Adrenal gland (tissue), 5 donors: ENCODE measurements around the gene ALX1.

Experiments
- POLR2A ChIP-seq, 2 donors: fragments of 450-650 bp; IDR thresholded peaks; one replicate each; pipeline ENCODE4 v1.6.1; 2017; ENCODE audit warnings: antibody characterized with exemption in 2 of 2, mild to moderate bottlenecking in 2 of 2, moderate library complexity in 1 of 2
- TF ChIP-seq, protein P1 (sequence below), 6 experiments: fragments of 450-650 bp in 4 of 6; fragments of 200-600 bp in 2 of 6; sonication (generic) in 1 of 6; IDR thresholded peaks; 1 replicate in 5 of 6; 2 replicates in 1 of 6; pipeline versions ENCODE4 v1.5.1 to v1.8.0; 2016 to 2021; ENCODE audit warnings: antibody characterized with exemption in 6 of 6, mild to moderate bottlenecking in 2 of 6, moderate library complexity in 1 of 6
- donor health status: DM: no; HTN: no; CAD: no.

GRCh38 chr12:85348779-85349178 is 68.8 kb downstream of the ALX1 start:
- TF ChIP-seq, protein P1, sequence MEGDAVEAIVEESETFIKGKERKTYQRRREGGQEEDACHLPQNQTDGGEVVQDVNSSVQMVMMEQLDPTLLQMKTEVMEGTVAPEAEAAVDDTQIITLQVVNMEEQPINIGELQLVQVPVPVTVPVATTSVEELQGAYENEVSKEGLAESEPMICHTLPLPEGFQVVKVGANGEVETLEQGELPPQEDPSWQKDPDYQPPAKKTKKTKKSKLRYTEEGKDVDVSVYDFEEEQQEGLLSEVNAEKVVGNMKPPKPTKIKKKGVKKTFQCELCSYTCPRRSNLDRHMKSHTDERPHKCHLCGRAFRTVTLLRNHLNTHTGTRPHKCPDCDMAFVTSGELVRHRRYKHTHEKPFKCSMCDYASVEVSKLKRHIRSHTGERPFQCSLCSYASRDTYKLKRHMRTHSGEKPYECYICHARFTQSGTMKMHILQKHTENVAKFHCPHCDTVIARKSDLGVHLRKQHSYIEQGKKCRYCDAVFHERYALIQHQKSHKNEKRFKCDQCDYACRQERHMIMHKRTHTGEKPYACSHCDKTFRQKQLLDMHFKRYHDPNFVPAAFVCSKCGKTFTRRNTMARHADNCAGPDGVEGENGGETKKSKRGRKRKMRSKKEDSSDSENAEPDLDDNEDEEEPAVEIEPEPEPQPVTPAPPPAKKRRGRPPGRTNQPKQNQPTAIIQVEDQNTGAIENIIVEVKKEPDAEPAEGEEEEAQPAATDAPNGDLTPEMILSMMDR (IDR thresholded peaks at IDR 0.05) = no peak
- TF ChIP-seq POLR2A (IDR thresholded peaks at IDR 0.05) = no peak
